SKM-1 treated with dmso at 0.1 percent for 144 hours (cell line): ENCODE results near the gene ARVCF.

ENCODE experiments used
- DNase-seq: peaks from one replicate; lab custom pipeline; 2025; ENCODE audit not compliant: unreplicated experiment; lab: John Stamatoyannopoulos, UW

The ARVCF gene

DNA sequence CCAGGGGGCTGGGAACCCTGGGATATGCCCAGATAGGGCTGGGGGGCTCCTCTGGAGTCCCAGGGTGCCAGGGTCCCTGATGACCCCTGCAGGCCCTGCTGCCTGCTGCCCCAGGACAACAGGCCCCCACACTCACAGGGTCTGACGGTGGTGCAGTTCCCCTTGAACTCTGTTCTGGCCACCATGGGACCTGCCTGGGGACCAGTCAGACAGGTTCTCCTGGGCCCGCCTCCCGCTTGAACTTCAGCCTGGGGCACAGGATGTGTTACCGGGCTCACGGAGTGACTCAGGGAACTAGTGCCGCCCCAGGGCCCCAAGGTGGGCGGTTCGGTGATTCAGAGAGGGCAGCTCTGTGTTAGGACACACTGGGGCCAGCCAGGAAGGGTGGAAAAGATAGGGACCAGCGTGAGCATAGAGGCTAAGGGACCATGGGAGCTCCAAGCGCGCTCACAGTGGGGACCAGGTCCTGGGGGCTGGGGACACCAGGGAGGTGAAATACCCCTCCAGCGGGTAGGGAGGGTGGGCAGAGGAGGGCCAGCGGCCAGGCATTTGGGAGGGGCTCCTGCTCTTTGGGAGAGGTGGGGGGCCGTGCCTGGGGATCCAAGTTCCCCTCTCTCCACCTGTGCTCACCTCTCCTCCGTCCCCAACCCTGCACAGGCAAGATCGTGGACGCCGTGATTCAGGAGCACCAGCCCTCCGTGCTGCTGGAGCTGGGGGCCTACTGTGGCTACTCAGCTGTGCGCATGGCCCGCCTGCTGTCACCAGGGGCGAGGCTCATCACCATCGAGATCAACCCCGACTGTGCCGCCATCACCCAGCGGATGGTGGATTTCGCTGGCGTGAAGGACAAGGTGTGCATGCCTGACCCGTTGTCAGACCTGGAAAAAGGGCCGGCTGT lies 53.5 kb downstream of the ARVCF start:
- DNase-seq: no peak

DNA sequence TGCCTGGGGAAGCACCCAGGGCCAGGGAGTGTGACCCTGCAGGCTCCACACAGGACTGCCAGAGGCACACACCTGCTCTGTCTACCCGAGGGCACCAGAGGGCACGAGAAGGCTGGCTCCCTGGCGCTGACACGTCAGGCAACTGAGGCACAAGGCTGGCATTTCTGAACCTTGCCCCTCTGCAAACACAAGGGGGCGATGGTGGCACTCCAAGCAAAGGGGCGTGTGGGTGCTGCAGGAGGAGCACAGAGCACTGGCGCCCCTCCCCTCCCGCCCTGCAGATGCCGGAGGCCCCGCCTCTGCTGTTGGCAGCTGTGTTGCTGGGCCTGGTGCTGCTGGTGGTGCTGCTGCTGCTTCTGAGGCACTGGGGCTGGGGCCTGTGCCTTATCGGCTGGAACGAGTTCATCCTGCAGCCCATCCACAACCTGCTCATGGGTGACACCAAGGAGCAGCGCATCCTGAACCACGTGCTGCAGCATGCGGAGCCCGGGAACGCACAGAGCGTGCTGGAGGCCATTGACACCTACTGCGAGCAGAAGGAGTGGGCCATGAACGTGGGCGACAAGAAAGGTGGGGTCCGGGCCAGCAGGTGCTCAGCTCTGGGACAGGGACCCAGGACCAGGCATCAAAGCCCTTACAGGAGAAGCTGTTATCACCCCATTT lies 54.2 kb downstream of the ARVCF start:
- peak; percentile 48 for DNase-seq

DNA sequence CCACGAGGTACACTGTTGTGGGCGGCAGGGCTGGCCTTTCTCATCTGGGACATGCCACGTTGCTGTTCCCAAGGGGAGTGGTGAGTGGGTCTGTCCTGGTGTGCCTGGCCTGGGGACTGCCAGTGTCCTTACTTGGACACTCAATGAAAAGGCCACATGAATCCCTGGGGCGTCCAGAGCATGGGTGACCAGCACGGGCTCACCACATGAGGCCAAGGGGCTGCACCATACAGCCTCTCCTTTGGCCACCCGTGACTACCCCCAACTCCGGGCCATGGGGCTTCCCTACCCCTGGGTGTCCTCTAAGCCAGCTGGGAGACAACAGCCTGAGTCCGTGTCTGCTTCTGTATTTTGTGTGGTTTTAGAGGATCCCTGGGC lies 54.8 kb downstream of the ARVCF start:
- DNase-seq: no peak

DNA sequence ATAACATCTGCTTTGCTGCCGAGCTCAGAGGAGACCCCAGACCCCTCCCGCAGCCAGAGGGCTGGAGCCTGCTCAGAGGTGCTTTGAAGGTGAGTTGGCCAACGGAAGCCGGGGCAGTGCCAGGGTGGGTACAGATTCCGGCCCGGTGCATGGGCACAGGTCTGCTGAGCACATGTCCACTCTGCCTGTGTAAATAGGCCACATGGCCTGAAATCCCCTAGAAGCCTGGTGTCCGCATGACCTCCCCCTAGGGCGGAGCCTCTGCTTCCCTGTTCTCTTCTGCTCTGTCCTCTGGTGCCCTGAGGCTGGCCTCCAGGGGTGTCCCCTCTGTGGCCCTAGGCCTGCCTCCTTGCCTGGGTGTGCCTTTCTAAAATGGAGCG lies 55.4 kb downstream of the ARVCF start:
- DNase-seq: no peak

DNA sequence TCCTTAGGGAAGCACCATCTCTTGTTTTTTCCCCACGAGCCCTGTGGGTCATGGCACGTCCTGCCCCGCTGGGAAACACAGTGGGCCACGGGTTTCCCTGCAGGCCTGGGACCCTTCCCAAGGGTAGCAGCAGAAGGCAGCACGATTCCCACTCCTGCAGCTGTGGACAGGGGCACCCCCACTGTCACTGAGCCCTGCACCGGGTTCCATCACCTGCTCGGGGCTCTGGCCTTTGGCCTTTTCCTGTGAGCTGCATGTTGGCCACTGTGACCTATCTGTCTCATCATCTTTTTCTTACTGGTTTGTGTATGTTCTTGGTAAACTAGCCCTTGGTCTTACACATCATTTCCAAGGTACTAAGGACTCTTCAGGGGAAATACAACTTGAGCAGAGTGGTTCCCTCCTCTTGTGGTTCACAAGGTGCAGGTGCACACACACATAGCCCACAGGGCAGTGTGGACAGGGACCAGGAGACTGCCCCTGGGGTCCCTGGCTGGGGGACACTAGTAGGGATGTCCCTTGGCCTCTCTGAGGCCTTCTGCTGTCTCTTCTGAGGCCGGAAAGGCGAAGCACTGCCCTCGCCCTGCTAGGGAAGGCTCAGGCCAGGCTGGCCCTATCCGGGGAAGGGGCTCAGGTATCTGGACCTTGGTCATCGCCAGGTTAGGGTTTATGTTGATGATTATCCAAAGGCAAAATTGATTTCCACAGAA lies 56.0 kb downstream of the ARVCF start:
- no peak for DNase-seq

DNA sequence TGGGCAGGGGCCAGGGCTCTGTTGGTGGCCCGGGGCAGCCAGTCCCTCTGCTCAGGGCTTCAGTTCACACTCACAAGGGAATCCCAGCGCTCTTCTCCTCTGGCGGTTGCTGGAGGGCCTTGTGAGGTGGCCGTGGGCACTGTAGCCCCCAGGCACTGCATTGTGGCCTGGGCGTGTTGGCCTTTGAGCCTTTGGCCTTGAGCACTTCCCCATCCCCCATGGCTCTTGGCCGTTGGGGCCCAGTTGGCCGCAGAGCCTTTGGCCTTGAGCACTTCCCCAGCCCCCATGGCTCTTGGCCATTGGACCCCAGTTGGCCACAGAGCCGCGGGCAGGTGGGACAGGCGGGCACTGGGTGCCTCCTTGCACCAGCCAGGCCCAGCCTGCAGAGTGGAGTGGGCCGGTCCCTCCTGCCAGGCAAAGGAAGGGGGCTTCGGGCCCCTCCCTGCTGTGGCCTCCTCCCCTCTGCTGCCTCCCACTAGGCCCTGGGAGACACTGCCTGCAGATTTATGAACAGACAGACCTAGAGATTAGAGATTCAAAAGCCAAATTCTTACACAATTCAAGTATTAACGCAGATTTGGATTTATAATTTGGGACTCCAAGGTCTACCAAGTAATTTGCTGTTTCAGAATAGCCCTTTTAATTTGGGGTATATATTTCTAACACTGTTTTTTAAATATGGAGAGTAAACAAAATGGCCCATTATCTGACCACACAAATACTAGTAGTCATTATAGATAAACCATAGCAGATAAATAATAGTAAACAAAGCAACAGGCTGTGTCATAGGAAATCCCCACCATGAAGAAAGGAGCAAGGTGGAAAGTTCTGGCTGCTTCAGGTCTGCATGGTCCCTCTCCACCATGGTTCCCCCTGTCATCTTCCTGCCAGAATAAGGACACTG lies 56.8 kb downstream of the ARVCF start:
- DNase-seq: no peak

DNA sequence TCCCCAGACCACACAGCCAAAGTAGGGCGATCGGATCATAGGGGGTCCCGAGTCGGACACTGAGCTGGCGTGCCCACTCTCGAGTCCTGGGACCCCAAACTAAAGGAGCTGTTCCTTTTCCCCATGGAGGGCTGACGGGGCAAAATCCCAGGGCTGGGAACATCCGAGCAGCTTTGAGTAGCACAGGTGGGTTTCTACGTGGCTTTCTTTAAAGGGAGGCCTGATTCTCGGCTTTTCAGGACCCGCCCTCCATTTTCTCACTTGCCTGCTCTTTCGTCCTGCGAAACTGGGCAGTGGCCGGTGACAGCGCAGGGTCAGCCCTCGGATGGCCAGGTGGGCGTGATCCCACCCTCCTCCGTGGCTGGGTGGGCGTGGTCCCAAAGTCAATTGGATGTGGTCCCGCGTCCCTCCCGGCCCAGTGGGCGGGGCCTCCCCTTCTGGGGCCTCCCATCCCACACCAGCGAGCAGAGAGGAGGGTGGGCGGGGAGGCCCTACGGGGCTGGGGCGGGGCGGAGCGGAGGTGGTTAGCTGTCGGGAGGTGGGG lies 57.5 kb downstream of the ARVCF start:
- DNase-seq: no peak

DNA sequence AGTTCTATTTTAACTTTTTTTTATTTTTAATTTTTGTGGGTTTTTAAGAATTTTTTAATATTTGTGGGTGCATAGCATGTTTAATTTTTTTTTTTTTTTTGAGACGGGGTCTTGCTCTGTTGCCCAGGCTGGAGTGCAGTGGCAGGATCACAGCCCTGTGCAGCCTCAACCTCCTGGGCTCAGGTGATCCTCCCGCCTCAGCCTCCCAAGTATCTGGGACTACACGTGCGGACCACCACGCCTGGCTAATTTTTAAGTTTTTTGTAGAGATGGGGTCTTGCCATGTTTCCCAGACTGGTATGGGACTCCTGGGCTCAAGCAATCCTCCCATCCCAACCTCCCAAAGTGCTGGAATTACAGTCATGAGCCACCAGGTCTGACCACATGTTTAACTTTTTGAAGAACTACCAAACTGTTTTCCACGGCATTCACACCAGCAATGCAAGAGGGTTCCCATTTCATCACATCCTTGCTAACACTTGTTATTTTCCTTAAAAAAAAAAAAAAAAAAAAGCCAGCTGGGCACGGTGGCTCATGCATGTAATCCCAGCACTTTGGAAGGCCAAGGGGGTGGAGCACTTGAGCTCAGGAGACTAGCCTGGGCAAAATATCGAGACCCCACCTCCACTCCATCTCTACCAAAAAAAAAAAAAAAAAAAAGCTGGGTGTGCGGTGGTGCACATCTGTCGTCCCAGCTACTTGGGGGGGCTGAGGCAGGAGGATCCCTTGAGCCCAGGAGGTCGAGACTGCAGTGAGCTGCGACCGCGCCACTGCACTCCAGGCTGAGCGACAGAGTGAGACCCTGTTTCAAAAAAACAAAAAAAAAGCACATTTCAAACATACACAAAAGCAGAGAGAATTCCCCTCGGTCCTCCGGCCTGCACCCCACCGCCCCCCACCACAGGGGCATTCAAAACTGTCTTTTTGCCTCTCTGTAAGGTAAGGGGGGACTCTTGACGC lies 58.3 kb downstream of the ARVCF start:
- no peak for DNase-seq

DNA sequence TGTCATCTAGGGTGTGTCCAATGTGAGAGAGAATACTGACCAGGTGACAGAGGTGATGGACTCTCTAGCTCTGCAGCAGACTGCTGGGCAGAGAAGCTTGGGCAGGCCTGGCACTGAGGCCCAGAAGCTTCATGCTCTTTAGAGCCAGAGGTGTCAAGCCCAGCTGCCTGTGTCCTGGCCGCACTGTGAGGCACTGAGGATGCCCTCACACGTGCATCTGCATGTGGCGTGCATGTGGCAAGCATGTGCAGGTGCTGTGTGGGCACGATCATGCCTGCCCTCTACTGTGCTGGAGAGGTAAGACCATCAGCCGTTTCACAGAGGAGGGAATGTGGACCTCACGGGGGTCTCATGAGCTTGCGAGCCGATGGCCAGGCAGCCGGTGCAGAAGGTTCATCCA lies 59.2 kb downstream of the ARVCF start:
- DNase-seq: no peak

DNA sequence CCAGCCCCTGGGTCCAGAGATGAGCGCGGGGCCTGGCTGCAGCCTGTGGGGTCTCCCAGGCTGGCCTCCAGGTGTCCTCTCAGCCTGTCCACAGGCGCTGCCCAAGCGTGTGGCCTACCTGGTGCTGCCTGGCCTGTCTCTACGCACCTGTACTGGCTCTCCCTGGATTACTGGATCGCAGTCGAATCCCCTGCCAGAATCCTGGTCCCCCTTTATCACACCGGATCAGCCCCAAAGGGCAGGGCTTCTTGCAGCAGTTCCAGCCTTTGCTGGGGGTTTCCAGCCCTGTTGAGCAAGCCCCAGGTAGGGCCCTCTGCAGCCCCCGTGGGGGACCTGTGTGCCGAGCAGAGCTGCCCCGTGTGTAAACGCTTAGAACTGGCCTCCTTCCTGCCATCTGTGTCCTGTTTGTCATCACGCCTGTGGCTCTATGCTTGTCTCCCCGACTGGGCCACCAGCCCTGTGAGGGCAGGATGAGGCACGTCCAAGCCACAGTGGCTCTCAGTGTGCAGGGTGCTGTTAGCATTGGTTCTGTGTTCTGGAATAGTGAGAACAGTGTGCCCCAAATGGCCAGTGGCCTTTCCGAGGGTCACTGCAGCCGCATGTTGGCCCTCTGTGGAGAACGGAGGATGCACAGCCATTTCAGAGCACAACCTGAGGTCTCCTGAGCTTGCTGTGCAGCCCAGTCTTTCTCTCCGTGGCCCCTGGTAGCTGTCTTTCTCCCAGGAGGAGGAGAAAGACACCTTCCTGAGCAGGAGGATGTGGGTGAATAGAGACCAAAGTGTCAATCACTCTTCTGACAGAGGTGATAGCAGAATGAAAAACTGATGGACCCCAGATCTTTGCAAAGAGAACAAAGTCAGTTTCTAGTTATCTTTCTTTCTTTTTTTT lies 61.1 kb downstream of the ARVCF start:
- DNase-seq: no peak

DNA sequence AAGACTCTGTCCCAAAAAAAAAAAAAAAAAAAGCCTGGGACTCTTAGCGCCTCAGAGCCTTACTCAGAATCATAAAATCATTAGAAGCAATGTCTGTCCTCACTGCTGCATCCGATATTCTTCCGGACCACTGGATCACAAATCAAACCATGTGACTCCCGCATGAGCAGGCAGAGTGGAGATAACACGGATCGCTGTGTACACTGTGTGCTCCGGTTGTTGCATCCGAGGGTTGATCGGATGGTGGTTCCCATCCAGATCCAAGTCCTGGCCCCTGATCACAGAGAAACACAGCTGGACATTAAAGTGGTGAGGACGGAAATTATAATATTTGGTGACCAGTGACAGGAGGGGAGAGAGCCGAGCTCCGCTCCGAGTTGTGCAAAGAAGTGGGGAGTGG lies 65.3 kb downstream of the ARVCF start:
- no peak for DNase-seq

DNA sequence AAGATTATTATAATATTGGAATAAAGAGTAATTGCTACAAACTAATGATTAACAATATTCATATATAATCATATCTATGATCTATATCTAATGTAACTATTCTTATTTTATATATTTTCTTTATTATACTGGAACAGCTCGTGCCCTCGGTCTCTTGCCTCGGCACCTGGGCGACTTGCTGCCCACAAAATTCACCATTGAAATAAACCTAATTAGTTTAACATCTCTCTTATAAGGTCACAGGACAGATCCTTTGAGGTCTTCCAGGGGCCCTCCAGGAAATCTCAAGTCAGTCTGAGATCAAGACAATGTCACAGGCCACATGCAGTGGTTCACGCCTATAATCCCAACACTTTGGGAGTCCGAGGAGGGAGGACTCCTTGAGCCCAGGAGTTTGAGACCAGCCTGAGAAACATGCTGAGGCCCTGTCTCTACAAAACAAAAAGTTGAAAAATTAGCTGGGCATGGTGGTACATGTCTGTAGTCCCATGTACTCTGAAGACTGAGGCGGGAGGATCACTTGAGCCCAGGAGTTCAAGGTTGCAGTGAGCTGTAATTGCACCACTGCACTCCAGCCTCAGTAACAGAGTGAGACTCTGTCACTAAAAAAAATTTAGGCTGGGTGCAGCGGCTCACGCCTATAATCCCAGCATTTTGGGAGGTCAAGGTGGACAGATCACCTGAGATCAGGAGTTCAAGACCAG lies 68.4 kb downstream of the ARVCF start:
- no peak for DNase-seq

DNA sequence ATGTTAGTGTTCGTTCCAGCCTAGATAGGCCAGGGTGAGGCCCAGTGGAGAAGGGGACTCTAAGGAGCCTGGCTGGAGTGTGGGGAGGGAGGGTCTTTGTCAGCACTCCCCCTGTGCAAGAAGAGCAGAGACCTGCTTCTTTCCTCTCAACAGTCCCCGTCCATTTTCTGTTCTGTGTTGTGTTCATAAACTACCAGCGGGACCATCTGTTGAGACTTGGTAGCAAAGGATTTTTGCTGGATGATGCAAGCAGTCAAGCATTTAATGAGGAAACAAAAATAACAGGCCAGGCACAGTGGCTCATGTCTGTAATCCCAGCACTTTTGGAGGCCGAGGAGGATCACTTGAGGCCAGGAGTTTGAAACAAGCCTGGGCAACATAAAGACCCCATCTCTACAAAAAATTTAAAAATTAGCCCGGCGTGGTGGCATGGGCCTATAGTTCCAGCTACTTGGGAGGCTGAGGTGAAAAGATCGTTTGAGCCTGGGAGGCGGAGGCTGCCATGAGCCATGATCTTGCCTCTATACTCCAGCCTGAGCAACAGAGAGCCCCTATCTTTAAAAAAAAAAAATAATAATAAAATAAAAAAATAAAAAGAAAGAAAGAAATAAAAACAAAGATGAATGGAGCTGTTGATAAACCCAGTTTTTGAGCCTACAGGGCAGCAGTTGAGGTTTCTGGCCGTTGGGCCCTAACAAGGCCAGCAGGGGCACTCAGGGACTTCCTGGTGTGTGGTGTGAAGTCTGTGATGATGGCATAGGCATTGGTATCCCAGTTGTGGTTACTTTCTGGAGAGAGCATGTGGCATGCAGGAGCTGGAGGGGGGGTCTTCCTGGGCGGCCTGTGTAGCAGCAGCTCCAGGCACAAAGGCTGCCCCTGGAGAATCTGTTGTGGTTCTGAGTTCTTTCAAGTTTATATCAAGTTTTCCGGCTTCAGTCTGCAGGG lies 73.3 kb downstream of the ARVCF start:
- peak; percentile 28 for DNase-seq

DNA sequence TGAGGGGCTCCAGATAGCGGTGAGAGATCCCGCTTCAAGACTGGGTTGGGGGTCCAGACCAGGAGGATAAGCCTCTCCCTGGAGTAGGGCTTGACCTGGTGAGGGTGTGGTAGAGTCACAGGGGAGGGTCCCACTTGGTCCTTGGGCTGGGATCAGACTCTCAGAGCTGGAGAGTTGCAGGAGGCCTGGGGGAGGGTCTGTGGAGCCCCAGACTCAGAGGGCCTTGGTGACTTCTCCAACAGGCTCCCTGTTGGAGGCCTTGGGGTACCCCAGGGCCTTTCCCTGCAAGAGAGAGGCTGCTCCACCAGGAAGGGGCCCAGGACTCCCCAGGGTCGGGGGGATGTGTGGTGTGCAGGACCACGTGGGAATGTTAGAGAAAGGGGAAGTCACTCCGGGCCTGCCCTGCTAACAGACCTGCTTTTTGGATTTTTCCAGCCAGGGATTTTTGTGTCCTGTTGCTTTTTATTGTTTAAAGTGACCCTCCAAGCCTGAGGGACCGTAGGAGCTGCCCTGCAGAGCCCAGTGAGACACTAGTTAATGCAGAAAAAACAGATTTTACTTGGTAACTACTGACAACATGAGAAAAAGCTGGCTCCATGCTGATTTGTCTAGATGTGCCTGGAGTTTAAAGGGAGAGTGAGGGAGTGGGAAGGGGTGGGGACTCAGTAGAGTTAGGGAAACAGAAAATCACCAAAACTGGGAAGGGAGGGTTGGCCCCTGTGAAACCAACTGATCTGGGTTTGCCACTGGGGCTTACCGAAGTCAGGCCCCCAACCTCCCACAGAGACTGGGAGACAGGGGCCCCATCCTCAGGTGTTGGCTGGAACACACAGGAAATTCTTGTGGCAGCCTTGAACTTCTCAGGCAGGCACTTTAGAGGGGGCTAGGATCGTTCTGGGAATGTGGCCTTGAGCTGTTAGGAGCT lies 74.2 kb downstream of the ARVCF start:
- peak; percentile 48 for DNase-seq

DNA sequence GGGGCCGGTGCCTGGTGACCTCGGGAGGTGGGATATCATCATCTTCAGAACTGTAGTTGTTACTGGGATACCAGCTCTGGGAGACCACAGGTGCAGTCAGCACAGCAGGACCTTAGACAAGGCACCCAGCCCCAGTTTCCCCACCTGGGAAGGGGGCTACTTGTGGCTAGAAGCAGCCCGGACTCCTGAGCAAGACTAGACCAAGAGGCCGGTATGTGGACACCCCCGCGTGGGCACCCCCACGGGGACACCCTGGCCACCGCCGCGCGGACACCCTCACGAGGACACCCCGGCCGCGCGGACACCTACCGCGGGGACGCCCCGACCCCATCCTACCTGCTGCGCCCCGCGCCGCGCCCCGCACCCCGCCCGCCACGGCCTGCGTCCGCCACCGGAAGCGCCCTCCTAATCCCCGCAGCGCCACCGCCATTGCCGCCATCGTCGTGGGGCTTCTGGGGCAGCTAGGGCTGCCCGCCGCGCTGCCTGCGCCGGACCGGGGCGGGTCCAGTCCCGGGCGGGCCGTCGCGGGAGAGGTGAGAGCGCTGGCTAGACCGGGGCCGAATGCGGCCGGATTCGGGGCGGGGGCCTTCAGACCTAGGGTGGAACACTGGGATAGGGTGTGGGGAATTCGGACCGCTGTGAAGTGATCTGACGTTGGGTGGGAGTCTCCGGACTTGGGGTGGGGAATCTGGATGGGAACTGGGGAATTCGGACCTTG lies 75.1 kb downstream of the ARVCF start, which contains the start of the genes COMT and TXNRD2:
COMT (plus strand) TSS at position 408 of the 718 bp plus-strand sequence. CDS start 20,755 bp downstream, outside the sequence.
TXNRD2 (minus strand) TSS at position 454 of the 718 bp plus-strand sequence; CDS start at position 439, 15 bp downstream.
- DNase-seq: no peak
